T-helper 17 cell (primary cell): Measurements from ENCODE around the gene DAAM1. TPM values are rescaled to one million over a fixed set of nuclear protein-coding genes. Genes with fewer than 3 reads are reported as not detected.

ENCODE experiments used
- ATAC-seq: fragments of 150-1000 bp; cut with Tn5 transposase; 2 replicates; pipeline ENCODE4 v1.10.0; 2021; ENCODE audit warnings: mild to moderate bottlenecking, moderate library complexity
- DNase-seq, 3 donors: peaks; one replicate each; pipeline versions ENCODE4 v3.0.0 to v3.0.0-alpha.2; 2020 to 2021
- H3K9me3 ChIP-seq: one replicate; pipeline ENCODE4 v1.7.0; 2013; ENCODE audit warnings: low read length, mild to moderate bottlenecking; ENCODE audit not compliant: control insufficient read depth, poor library complexity, severe bottlenecking
- H3K27ac Mint-ChIP-seq: one replicate; pipeline ENCODE4 v1.8.0; 2022; ENCODE audit warnings: mild to moderate bottlenecking, moderate library complexity, mixed read lengths
- H3K27me3 Mint-ChIP-seq: one replicate; pipeline ENCODE4 v1.8.0; 2022; ENCODE audit warnings: mixed read lengths
- H3K36me3 Mint-ChIP-seq: one replicate; pipeline ENCODE4 v1.8.0; 2022; ENCODE audit warnings: low read depth, mixed read lengths
- H3K4me1 Mint-ChIP-seq: one replicate; pipeline ENCODE4 v1.8.0; 2022; ENCODE audit warnings: mild to moderate bottlenecking, mixed read lengths
- H3K4me3 Mint-ChIP-seq: one replicate; pipeline ENCODE4 v1.8.0; 2022; ENCODE audit warnings: mild to moderate bottlenecking, moderate library complexity, mixed read lengths
- total RNA-seq, 4 donors: library from RNA in 2 of 4; stranded (reverse) in 2 of 4; gene quantifications; one replicate each; pipeline ENCODE4 v1.2.3 and lab custom pipeline; 2022 to 2026

The DAAM1 gene
- total RNA-seq, 2 donors from 2014 or later = 22.6 to 25.6 TPM

DNA sequence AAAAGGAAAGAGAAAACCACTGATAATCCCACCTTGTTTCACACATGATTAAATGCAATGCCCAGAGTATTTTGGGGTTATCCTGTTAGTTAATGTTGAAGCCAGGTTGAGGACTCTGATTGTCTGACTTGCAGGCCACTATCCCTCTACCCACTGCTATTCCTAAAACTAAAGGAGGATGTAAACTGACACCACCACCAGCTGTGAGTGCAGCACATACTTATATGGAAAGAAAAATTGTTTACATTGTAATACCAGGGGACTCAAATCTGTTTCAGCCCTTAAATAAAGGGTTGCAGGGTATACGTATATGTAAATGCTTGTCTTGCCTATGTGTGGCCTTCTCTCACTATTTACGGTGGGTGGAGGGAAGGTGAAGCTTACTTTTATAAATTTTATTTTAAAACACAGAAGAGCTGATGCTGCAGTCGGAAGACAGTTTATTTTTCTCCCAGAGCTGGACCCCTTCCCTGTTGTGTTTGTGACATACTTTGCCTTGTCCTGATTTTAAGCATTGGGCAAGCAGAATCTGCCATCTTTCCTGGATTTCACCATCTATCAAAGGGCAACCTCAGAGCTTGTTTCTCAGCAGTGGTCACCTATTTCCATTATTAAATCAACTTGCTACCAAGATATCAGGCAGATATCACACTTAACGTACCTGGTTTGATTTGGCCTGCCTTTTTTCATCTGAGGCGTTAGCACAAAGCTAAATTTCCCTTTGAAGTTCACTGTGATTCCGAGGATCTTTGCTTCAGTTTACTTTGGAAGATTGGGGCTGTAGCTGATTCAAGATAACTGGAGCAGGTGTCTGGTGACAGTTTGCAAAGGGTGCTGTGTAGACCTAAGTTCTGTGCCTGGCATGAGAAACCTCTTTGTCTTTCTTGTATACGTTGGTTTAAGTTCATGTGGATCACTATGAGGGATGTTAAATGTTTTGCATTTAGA lies 25.2 kb downstream of the DAAM1 start:
- ATAC-seq = no peak
- H3K27ac Mint-ChIP-seq = no peak overlapping the region
- H3K27me3 Mint-ChIP-seq = no peaks in the 10 kb centered on the region
- no peaks in the 10 kb centered on the region for H3K36me3 Mint-ChIP-seq
- H3K4me3 Mint-ChIP-seq = no peak overlapping the region
- H3K9me3 ChIP-seq = no peaks in the 10 kb centered on the region
- H3K4me1 Mint-ChIP-seq = peaks cover 11% of the 10 kb centered on the region
- DNase-seq = no peak

DNA sequence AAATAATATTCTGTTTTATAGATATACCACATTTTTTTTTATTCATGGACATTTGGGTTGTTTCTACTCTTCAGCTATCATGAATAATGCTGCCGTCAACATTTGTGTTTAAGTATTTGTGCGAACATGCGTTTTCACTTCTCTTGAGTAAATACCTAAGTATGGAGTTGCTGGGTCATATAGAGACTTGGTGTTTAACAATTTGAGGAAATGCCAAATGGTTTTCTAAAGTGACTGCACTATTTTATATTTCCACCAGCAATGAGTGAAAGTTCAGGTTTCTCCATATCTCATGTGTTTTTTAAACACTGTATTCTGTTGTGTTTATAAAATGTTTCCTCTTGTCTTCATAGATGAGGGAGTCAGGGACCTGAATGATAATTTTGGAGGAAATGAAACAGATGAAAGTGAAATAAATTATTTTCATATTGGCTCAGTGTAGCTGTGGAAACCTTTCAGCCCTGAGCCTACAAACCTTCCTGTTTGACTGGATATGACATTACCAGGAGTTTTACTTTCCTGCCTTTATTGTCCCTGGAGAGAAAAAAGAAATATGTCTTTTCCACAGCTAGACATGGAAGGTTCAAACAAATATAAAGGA lies 26.3 kb downstream of the DAAM1 start:
- Mint-ChIP-seq H3K4me3 (no peak overlapping the region), H3K27ac (no peak overlapping the region), H3K27me3 (no peaks in the 10 kb centered on the region), H3K36me3 (no peaks in the 10 kb centered on the region), H3K4me1 (peaks cover 7% of the 10 kb centered on the region)
- H3K9me3 ChIP-seq = no peaks in the 10 kb centered on the region
- ATAC-seq (no peak), DNase-seq (no peak)

DNA sequence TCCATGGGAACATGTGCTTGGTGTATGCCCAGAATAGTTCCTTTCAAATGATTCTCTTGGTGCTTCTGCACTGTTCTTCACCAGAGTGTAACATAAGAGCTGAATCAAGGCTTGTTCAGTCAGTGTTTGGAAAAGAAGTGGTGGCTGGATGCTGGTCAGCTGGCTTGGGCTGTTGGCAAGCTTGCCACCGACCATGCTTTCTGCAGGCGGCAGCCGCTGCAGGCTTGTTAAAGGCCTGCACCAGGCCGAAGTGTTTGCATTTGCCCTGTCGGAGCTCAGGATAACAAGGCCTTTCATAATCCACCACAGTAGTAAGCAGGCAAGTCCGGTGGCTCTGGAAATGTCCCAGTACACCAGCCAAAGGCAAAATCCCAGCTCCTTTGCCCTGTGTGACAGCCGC lies 26.9 kb downstream of the DAAM1 start:
- DNase-seq (no peak), ATAC-seq (no peak)
- H3K36me3 Mint-ChIP-seq = no peaks in the 10 kb centered on the region
- no peaks in the 10 kb centered on the region for H3K9me3 ChIP-seq
- H3K4me3 Mint-ChIP-seq = no peak overlapping the region
- peaks cover 7% of the 10 kb centered on the region for H3K4me1 Mint-ChIP-seq
- H3K27me3 Mint-ChIP-seq = no peaks in the 10 kb centered on the region
- no peak overlapping the region for H3K27ac Mint-ChIP-seq

DNA sequence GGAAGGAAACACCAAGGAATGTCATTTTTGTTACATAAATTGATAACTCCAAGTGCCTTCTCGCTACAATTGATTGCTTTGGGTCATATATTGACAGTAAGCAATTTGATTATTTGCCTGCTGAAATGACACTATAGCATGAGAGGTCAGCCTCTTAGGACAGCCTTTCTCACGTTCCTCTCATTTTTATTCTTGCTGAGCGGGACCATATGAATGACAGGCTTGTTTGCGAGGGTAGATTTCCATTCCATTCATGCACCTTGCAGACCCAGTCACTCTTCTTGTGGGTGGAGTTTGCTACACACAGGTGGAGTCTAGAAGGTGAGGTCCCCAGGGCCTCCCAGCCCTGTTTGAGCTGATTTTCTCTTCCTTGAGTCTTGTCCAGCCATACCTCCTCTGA lies 27.3 kb downstream of the DAAM1 start:
- peaks cover 7% of the 10 kb centered on the region for H3K4me1 Mint-ChIP-seq
- no peaks in the 10 kb centered on the region for H3K36me3 Mint-ChIP-seq
- no peaks in the 10 kb centered on the region for H3K9me3 ChIP-seq
- H3K4me3 Mint-ChIP-seq = no peak overlapping the region
- DNase-seq (no peak), ATAC-seq (no peak)
- no peak overlapping the region for H3K27ac Mint-ChIP-seq
- no peaks in the 10 kb centered on the region for H3K27me3 Mint-ChIP-seq

DNA sequence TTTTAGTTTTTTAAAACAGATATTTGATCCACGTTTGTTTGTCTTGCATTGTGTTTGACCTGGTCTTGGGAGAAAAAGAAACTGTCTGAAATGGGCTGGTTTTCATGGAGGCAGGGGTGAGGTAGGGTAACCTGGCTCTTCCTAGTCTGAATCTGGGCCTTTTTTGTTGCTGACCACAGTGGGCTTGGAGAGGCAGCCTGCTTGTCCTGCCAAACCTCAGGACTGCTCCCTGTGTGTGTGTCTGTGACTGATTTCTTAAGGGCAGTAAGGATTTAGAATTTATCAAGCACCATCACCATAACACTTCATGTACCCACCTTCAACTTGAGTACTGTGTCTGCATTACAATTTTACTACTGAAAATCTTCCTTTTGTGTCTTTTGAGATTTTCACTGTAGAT lies 28.5 kb downstream of the DAAM1 start:
- Mint-ChIP-seq H3K36me3 (no peaks in the 10 kb centered on the region), H3K27me3 (no peaks in the 10 kb centered on the region), H3K27ac (no peak overlapping the region), H3K4me1 (peaks cover 7% of the 10 kb centered on the region), H3K4me3 (no peak overlapping the region)
- H3K9me3 ChIP-seq = no peaks in the 10 kb centered on the region
- DNase-seq (no peak), ATAC-seq (no peak)

DNA sequence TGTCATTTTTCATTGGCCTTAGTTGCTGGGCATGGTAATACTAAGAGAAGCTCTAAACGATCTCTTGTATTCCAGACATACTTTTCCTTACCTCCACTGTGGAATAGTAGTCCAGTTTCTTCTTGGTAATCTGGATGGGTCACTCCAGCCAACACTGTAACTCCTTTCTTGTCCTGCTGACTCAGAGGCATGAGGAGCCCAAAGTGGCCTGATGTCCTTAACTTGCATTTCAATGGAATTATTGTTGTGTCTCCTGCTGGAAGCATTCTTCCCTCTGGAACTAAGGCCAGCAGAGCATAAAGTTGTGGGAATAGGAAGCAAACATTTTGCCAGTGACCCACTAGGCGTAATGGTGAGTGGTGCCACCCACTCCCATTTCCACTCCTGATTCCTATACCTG lies 33.1 kb downstream of the DAAM1 start:
- Mint-ChIP-seq H3K36me3 (peaks cover 3% of the 10 kb centered on the region), H3K4me3 (no peak overlapping the region), H3K4me1 (peaks cover 3% of the 10 kb centered on the region), H3K27me3 (no peaks in the 10 kb centered on the region), H3K27ac (no peak overlapping the region)
- ATAC-seq = no peak
- H3K9me3 ChIP-seq = no peaks in the 10 kb centered on the region
- no peak for DNase-seq

DNA sequence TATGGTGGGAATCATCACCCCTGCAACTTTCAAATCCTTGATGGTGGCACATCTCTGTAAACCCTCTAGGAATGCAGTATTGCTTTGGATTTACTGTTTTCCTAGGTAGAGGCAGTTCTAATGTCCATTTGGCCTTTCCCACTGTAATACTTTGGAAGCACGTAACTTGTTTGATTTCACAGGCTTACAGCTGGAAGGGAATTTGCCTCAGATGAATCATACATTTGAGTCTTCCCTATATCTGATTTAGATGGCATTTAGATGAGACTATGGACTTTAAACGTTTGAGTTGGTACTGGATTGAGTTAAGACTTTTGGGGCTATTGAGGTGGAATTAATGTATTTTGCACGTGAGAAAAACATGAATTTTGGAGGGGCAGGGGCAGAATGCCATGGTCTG lies 35.9 kb downstream of the DAAM1 start:
- H3K9me3 ChIP-seq = no peaks in the 10 kb centered on the region
- DNase-seq = no peak
- ATAC-seq = no peak
- peaks cover 3% of the 10 kb centered on the region for H3K4me1 Mint-ChIP-seq
- peaks cover 3% of the 10 kb centered on the region for H3K36me3 Mint-ChIP-seq
- no peaks in the 10 kb centered on the region for H3K27me3 Mint-ChIP-seq
- no peak overlapping the region for H3K27ac Mint-ChIP-seq
- no peak overlapping the region for H3K4me3 Mint-ChIP-seq

DNA sequence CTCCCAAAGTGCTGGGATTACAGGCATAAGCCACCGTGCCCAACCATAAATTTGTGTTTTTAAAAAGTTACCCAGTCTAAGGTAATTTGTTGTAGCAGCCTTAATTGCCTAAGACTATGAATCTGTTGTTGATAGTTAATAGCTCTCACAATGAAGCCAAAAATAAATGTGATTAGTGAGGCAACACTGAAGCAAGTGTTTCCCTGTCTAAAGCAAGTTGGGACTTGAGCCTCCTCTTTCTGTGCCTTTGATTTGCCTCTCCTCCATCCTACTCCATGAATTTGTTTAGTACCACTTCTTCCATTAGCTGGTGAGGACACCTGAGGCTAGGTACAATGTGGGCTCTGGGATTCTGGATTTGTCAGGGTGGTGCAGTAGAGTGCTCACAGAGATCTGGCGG lies 36.8 kb downstream of the DAAM1 start:
- Mint-ChIP-seq H3K4me1 (peaks cover 8% of the 10 kb centered on the region), H3K27ac (no peak overlapping the region), H3K27me3 (no peaks in the 10 kb centered on the region), H3K36me3 (peaks cover 3% of the 10 kb centered on the region), H3K4me3 (no peak overlapping the region)
- no peaks in the 10 kb centered on the region for H3K9me3 ChIP-seq
- no peak for ATAC-seq
- DNase-seq = no peak

DNA sequence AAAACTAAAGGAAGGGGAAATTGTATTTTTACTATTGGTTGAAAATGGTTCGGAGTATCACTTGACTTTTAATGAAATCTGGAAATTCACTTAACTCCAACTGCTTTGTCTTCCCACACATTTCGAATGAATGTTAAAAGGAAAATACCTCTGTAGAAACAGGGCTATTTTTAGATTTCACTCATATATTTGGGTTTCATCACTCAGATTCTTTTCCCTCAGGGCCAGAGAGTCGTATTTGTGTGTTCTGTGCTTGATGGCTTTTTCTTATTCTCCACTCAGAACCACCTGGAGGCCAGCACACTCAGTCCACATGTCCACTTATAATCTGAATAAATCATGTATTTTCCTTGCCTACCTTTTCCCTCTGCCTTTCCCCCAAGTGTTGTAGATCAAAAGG lies 40.0 kb downstream of the DAAM1 start:
- H3K4me1 Mint-ChIP-seq = peaks cover 13% of the 10 kb centered on the region
- ATAC-seq (no peak), DNase-seq (no peak)
- H3K36me3 Mint-ChIP-seq = peaks cover 3% of the 10 kb centered on the region
- peak overlapping the region; percentile 78 for H3K27ac Mint-ChIP-seq
- H3K4me3 Mint-ChIP-seq = no peak overlapping the region
- H3K27me3 Mint-ChIP-seq = no peaks in the 10 kb centered on the region
- no peaks in the 10 kb centered on the region for H3K9me3 ChIP-seq

DNA sequence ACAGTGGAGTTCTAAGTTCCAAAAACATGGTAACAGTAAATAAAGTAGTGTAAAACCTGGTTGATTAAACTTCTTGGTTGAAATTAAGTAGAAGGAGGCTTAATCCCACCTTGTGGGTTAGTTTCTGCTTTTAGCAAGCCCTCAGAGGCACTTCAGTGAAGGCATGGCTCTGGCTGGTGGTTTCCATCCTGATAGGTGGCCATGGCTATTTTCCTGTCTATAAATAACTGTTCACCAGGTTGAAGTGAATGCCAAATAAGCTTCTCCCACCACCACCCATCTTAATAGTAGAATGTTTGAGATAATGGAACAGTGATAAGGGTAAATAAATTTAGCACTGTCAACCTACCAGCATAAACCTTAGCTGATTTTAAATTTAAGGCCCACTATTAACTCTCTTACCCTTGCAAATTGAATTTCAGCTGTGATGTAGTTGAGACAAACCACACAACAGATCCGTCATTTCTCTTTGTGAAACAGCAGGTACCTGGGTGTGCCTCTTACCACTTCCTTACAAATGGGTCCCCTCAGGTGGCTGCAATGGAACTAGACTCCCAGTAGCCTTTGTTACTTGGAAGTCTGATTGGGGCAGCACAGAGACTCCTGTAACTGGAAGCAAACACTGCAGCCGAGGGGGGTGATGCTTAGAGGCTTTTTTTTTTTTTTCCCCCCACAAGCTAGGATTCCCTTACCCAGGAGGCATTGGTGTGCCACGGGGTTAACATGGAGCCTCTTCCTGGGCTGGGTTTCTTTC lies 41.4 kb downstream of the DAAM1 start:
- H3K27me3 Mint-ChIP-seq = no peaks in the 10 kb centered on the region
- no peaks in the 10 kb centered on the region for H3K9me3 ChIP-seq
- H3K4me3 Mint-ChIP-seq = peak overlapping the region; percentile 5
- H3K4me1 Mint-ChIP-seq = peaks cover 13% of the 10 kb centered on the region
- H3K27ac Mint-ChIP-seq = peak overlapping the region; percentile 78
- ATAC-seq = peak; percentile 54
- peaks cover 1% of the 10 kb centered on the region for H3K36me3 Mint-ChIP-seq
- DNase-seq = no peak

DNA sequence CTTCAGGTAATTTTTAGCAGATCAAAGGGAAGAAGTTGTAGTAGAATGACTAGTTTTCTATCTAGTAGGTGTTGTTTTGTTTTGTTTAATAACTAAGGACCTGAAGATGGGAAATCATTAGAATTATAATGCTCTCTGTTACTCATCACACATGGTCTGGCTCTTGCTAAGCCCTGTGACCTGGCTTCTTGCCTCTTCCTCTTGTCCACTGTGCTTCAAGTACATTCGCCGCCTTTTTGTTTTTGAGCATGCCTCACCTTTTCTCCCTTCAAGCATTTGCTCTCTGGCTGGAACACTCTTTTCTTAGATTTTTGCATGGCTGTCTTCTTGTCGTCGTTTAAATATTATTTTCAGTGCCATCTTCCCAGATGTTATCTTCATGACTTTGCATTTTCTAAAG lies 47.7 kb downstream of the DAAM1 start:
- H3K9me3 ChIP-seq = no peaks in the 10 kb centered on the region
- ATAC-seq (no peak), DNase-seq (no peak)
- Mint-ChIP-seq H3K27me3 (no peaks in the 10 kb centered on the region), H3K27ac (no peak overlapping the region), H3K4me3 (no peak overlapping the region), H3K4me1 (peaks cover 15% of the 10 kb centered on the region), H3K36me3 (peaks cover 4% of the 10 kb centered on the region)

DNA sequence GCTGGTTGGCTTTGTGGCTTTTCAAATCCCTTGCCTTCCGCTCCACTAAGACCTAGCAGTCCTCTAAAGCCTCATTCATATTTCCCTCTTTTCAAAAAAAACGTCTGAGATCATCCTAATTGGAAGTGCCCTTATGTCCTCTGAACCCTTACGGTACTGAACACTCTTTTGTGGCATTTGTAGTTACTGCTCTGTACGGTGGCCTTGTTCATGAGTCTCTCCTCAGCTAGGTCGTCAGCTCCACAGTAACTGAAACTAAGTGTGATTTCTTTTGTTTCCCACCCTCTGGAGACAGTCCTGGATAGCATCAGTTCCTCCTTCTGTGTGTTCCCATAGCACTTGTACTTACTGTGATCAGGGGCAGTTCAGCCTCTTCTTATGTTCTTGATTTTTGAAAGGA lies 49.7 kb downstream of the DAAM1 start:
- Mint-ChIP-seq H3K36me3 (peaks cover 4% of the 10 kb centered on the region), H3K27me3 (no peaks in the 10 kb centered on the region), H3K4me3 (no peak overlapping the region), H3K4me1 (peaks cover 20% of the 10 kb centered on the region), H3K27ac (no peak overlapping the region)
- ATAC-seq (no peak), DNase-seq (no peak)
- H3K9me3 ChIP-seq = no peaks in the 10 kb centered on the region

DNA sequence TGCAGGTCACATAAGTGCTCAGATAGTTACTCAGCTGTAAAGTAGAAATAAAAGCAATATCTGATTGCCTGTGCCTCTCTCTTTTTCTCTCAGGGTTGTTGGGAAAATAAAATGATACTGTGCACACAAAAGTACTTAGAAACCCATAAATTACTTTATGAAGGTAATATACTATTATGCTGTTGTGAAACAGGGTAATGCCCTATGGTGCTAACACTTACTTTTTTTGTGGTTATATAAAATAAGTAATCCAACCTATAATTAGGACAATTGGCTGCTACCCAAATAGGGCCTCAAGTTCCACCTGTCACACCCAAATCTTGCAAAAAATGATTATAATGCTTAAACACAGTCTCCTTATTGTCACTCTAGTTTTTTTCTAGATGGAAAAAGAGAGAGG lies 50.6 kb downstream of the DAAM1 start:
- H3K4me1 Mint-ChIP-seq = peaks cover 24% of the 10 kb centered on the region
- H3K4me3 Mint-ChIP-seq = no peak overlapping the region
- H3K36me3 Mint-ChIP-seq = peaks cover 4% of the 10 kb centered on the region
- no peaks in the 10 kb centered on the region for H3K9me3 ChIP-seq
- H3K27ac Mint-ChIP-seq = no peak overlapping the region
- H3K27me3 Mint-ChIP-seq = no peaks in the 10 kb centered on the region
- DNase-seq (no peak), ATAC-seq (no peak)
